HepG2 (cell line): ENCODE measurements around the gene CSNK2A1. TPM values are rescaled to one million over a fixed set of nuclear protein-coding genes. Genes with fewer than 3 reads are reported as not detected.

Experiments
- CAMTA2 ChIP-seq: sonication (generic); formaldehyde crosslinking; IDR thresholded peaks from 2 replicates; pipeline ENCODE4 v1.4.0; 2020; ENCODE audit warnings: mild to moderate bottlenecking, missing genetic modification reagents, borderline replicate concordance
- CCDC6 ChIP-seq: sonication (generic); formaldehyde crosslinking; IDR thresholded peaks from 2 replicates; pipeline ENCODE4 v1.8.1; 2022; ENCODE audit warnings: mild to moderate bottlenecking, missing genetic modification reagents, moderate library complexity
- HOXA7 ChIP-seq: sonication (generic); formaldehyde crosslinking; IDR thresholded peaks from 2 replicates; pipeline ENCODE4 v1.8.1; 2022; ENCODE audit warnings: mild to moderate bottlenecking, missing genetic modification reagents, moderate library complexity
- JUND ChIP-seq: sonication (generic); formaldehyde crosslinking; IDR thresholded peaks from 2 replicates; pipeline ENCODE4 v1.8.0; 2022; ENCODE audit warnings: mild to moderate bottlenecking, missing genetic modification reagents
- SOX6 ChIP-seq, 2 experiments: fragments of 450-650 bp in 1 of 2; sonication (generic) in 1 of 2; formaldehyde crosslinking in 1 of 2; IDR thresholded peaks; 2 replicates each; pipeline versions ENCODE4 v1.4.0 to v1.6.1; 2017 to 2020; ENCODE audit warnings: antibody characterized with exemption in 1 of 2, mild to moderate bottlenecking in 1 of 2, missing genetic modification reagents in 1 of 2
- ZBTB20 ChIP-seq: sonication (generic); formaldehyde crosslinking; IDR thresholded peaks from 2 replicates; pipeline ENCODE4 v1.8.1; 2023; ENCODE audit warnings: missing genetic modification reagents, low read depth, mild to moderate bottlenecking, borderline replicate concordance
- ZNF510 ChIP-seq: sonication (generic); formaldehyde crosslinking; IDR thresholded peaks from 2 replicates; pipeline ENCODE4 v1.4.0; 2020; ENCODE audit warnings: low read depth, mild to moderate bottlenecking, missing genetic modification reagents
- ZNF660 ChIP-seq: sonication (generic); formaldehyde crosslinking; IDR thresholded peaks from 2 replicates; pipeline ENCODE4 v1.5.1; 2020; ENCODE audit warnings: mild to moderate bottlenecking, low read depth, missing genetic modification reagents, borderline replicate concordance
- polyA plus RNA-seq, 8 experiments: library from polyadenylated mRNA; depleted of rRNA in 3 of 8; stranded (reverse) in 7 of 8; unstranded in 1 of 8; fragments of >200 nt; fragmentation: Illumina TruSeq in 4 of 8; extraction: Trizol in 4 of 8; gene quantifications; 2 replicates each; pipeline versions ENCODE4 v1.2.1 to v1.2.3, GENCODE V29; 2011 to 2016; ENCODE audit warnings: low read depth in 4 of 8, missing spikeins in 1 of 8, mixed read lengths in 1 of 8; ENCODE audit not compliant: insufficient read depth in 1 of 8
- total RNA-seq, 5 experiments: library from RNA; depleted of rRNA; stranded (reverse); fragments of >200 nt; fragmentation: Illumina TruSeq; extraction: Trizol; gene quantifications; 2 replicates each; pipeline ENCODE4 v1.2.3, GENCODE V29; 2016; ENCODE audit warnings: low read depth in 1 of 5
- TF ChIP-seq, protein P1 (sequence below): sonication (generic); formaldehyde crosslinking; IDR thresholded peaks from 2 replicates; pipeline ENCODE4 v1.4.0; 2020; ENCODE audit warnings: missing genetic modification reagents, mild to moderate bottlenecking, borderline replicate concordance
- TF ChIP-seq, protein P2 (sequence below): IDR thresholded peaks from 2 replicates; pipeline ENCODE4 v1.6.1; 2016; ENCODE audit warnings: missing genetic modification reagents, missing compliant biosample characterization
- TF ChIP-seq, protein P3 (sequence below): sonication (generic); formaldehyde crosslinking; conservative IDR thresholded peaks from 2 replicates; pipeline ENCODE4 v1.4.0; 2020; ENCODE audit warnings: missing genetic modification reagents
- TF ChIP-seq, protein P4 (sequence below): sonication (generic); formaldehyde crosslinking; conservative IDR thresholded peaks from 2 replicates; pipeline ENCODE4 v1.8.0; 2022; ENCODE audit warnings: missing genetic modification reagents
- TF ChIP-seq, protein P5 (sequence below): sonication (generic); formaldehyde crosslinking; IDR thresholded peaks from 2 replicates; pipeline ENCODE4 v1.8.0; 2023; ENCODE audit warnings: mild to moderate bottlenecking, missing genetic modification reagents
- TF ChIP-seq, protein P6 (sequence below): sonication (generic); formaldehyde crosslinking; IDR thresholded peaks from 2 replicates; pipeline ENCODE4 v1.5.1; 2020; ENCODE audit warnings: mild to moderate bottlenecking, missing genetic modification reagents, moderate library complexity

The CSNK2A1 gene
- total and polyA plus RNA-seq, 2 of the 13 experiments (the other 11 are each of a cell fraction or from before 2014, with no cell fraction given) = 153 to 231 TPM

DNA sequence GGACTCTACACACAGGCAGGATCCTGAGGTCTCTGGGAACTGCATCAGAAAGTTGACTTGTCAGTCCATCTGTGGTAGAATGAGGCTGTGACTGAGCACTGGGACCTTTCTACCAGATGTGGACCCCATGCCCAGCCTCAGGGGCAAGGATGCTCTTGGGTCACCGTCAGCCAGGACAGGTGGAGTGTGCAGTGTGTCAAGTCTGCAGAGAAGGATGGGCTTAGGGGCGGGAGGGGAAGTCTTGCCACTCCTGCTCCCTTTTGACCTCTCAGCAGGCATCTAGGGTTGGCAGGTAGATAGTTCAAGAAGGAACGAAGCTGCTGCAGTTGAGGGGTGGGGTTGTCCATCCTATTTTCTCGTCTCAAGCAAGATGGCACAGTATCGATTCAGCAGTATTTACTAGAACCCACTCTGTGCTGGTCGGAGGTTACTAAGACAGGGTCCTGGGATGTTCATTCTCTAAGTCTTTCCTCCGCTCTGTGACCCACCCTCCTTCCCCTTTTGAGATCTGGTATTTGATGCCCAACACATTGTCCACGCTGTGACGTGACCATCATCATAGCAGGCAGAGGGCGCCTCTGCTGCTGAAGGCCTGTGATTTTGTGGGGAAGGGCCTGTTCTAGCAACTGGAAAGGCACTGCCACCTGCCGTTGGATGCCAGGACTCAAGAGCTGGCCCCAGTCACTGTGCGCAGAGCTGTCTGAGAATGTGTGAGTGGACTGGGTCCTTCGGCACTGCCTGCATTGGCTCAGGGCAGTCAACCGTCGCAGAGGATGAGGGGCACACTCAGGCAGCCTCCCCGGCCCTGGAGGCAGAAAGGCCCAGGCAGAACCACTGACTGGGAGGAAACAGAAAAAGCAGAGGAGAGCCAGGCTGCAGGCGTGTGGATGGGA lies 112.3 kb downstream of the CSNK2A1 start (continued):
- TF ChIP-seq ZNF660 (CRISPR knock-in tag) = no peak
- 0 out of 2 replicates have a peak, but pooled peaks have one; percentile 24 for TF ChIP-seq CCDC6 (CRISPR knock-in tag)
- TF ChIP-seq ZBTB20 (CRISPR knock-in tag) = no peak
- 0 out of 2 replicates have a peak, but pooled peaks have one; percentile 62 for TF ChIP-seq ZNF510
- no peak; the same call in 1 of the 2 replicates for TF ChIP-seq CAMTA2 (CRISPR knock-in tag)
- TF ChIP-seq, protein P1, sequence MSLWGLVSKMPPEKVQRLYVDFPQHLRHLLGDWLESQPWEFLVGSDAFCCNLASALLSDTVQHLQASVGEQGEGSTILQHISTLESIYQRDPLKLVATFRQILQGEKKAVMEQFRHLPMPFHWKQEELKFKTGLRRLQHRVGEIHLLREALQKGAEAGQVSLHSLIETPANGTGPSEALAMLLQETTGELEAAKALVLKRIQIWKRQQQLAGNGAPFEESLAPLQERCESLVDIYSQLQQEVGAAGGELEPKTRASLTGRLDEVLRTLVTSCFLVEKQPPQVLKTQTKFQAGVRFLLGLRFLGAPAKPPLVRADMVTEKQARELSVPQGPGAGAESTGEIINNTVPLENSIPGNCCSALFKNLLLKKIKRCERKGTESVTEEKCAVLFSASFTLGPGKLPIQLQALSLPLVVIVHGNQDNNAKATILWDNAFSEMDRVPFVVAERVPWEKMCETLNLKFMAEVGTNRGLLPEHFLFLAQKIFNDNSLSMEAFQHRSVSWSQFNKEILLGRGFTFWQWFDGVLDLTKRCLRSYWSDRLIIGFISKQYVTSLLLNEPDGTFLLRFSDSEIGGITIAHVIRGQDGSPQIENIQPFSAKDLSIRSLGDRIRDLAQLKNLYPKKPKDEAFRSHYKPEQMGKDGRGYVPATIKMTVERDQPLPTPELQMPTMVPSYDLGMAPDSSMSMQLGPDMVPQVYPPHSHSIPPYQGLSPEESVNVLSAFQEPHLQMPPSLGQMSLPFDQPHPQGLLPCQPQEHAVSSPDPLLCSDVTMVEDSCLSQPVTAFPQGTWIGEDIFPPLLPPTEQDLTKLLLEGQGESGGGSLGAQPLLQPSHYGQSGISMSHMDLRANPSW (CRISPR knock-in tag) = no peak; the same call in 1 of the 2 replicates
- TF ChIP-seq, protein P2, sequence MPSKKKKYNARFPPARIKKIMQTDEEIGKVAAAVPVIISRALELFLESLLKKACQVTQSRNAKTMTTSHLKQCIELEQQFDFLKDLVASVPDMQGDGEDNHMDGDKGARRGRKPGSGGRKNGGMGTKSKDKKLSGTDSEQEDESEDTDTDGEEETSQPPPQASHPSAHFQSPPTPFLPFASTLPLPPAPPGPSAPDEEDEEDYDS (CRISPR knock-in tag) = peak; percentile 64; the same call in 1 of the 2 replicates
- TF ChIP-seq, protein P3, sequence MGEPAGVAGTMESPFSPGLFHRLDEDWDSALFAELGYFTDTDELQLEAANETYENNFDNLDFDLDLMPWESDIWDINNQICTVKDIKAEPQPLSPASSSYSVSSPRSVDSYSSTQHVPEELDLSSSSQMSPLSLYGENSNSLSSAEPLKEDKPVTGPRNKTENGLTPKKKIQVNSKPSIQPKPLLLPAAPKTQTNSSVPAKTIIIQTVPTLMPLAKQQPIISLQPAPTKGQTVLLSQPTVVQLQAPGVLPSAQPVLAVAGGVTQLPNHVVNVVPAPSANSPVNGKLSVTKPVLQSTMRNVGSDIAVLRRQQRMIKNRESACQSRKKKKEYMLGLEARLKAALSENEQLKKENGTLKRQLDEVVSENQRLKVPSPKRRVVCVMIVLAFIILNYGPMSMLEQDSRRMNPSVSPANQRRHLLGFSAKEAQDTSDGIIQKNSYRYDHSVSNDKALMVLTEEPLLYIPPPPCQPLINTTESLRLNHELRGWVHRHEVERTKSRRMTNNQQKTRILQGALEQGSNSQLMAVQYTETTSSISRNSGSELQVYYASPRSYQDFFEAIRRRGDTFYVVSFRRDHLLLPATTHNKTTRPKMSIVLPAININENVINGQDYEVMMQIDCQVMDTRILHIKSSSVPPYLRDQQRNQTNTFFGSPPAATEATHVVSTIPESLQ (CRISPR knock-in tag) = peak; percentile 93; the same call in 1 of the 2 replicates
- TF ChIP-seq JUND (CRISPR knock-in tag) = no peak
- TF ChIP-seq HOXA7 = no peak
- TF ChIP-seq, protein P4, sequence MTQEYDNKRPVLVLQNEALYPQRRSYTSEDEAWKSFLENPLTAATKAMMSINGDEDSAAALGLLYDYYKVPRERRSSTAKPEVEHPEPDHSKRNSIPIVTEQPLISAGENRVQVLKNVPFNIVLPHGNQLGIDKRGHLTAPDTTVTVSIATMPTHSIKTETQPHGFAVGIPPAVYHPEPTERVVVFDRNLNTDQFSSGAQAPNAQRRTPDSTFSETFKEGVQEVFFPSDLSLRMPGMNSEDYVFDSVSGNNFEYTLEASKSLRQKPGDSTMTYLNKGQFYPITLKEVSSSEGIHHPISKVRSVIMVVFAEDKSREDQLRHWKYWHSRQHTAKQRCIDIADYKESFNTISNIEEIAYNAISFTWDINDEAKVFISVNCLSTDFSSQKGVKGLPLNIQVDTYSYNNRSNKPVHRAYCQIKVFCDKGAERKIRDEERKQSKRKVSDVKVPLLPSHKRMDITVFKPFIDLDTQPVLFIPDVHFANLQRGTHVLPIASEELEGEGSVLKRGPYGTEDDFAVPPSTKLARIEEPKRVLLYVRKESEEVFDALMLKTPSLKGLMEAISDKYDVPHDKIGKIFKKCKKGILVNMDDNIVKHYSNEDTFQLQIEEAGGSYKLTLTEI (CRISPR knock-in tag) = no peak
- TF ChIP-seq SOX6 (IDR thresholded peaks at IDR 0.05) = no peak
- TF ChIP-seq SOX6 (CRISPR knock-in tag; IDR thresholded peaks at IDR 0.05) = peak; percentile 64; the same call in 1 of the 2 replicates
- TF ChIP-seq, protein P5, sequence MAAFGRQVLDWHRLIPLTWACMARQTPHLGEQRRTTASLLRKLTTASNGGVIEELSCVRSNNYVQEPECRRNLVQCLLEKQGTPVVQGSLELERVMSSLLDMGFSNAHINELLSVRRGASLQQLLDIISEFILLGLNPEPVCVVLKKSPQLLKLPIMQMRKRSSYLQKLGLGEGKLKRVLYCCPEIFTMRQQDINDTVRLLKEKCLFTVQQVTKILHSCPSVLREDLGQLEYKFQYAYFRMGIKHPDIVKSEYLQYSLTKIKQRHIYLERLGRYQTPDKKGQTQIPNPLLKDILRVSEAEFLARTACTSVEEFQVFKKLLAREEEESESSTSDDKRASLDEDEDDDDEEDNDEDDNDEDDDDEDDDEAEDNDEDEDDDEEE = no peak
- TF ChIP-seq, protein P6, sequence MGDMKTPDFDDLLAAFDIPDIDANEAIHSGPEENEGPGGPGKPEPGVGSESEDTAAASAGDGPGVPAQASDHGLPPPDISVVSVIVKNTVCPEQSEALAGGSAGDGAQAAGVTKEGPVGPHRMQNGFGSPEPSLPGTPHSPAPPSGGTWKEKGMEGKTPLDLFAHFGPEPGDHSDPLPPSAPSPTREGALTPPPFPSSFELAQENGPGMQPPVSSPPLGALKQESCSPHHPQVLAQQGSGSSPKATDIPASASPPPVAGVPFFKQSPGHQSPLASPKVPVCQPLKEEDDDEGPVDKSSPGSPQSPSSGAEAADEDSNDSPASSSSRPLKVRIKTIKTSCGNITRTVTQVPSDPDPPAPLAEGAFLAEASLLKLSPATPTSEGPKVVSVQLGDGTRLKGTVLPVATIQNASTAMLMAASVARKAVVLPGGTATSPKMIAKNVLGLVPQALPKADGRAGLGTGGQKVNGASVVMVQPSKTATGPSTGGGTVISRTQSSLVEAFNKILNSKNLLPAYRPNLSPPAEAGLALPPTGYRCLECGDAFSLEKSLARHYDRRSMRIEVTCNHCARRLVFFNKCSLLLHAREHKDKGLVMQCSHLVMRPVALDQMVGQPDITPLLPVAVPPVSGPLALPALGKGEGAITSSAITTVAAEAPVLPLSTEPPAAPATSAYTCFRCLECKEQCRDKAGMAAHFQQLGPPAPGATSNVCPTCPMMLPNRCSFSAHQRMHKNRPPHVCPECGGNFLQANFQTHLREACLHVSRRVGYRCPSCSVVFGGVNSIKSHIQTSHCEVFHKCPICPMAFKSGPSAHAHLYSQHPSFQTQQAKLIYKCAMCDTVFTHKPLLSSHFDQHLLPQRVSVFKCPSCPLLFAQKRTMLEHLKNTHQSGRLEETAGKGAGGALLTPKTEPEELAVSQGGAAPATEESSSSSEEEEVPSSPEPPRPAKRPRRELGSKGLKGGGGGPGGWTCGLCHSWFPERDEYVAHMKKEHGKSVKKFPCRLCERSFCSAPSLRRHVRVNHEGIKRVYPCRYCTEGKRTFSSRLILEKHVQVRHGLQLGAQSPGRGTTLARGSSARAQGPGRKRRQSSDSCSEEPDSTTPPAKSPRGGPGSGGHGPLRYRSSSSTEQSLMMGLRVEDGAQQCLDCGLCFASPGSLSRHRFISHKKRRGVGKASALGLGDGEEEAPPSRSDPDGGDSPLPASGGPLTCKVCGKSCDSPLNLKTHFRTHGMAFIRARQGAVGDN = peak; percentile 90
